D721Med (cell line): Measurements from ENCODE around the gene DNAH1.
"Not testable (repeated sequence)": the region's sequence is repeated elsewhere in the genome, so short reads cannot be mapped to it uniquely, and the experiment has no call there.

ENCODE experiments used
- DNase-seq: peaks from one replicate; pipeline ENCODE4 v3.0.0; 2011; ENCODE audit warnings: low spot score; ENCODE audit not compliant: insufficient read length
- FAIRE-seq: peaks from 2 replicates; lab custom pipeline; 2011; peaks lifted over from hg19 to GRCh38; lab: Jason Lieb, UNC
- TF ChIP-seq, protein P1 (sequence below): IDR thresholded peaks from 2 replicates; pipeline ENCODE4 v1.5.1; 2012; ENCODE audit warnings: mild to moderate bottlenecking, control low read depth; ENCODE audit not compliant: insufficient read depth; ENCODE audit errors: missing control alignments

Gene DNAH1

GRCh38 chr3:52315977-52316764, at the start of gene DNAH1:
Gene DNAH1, plus strand, starts transcription at chr3:52316319. Its CDS starts 6,124 bp downstream, at chr3:52322443.
- TF ChIP-seq, protein P1, sequence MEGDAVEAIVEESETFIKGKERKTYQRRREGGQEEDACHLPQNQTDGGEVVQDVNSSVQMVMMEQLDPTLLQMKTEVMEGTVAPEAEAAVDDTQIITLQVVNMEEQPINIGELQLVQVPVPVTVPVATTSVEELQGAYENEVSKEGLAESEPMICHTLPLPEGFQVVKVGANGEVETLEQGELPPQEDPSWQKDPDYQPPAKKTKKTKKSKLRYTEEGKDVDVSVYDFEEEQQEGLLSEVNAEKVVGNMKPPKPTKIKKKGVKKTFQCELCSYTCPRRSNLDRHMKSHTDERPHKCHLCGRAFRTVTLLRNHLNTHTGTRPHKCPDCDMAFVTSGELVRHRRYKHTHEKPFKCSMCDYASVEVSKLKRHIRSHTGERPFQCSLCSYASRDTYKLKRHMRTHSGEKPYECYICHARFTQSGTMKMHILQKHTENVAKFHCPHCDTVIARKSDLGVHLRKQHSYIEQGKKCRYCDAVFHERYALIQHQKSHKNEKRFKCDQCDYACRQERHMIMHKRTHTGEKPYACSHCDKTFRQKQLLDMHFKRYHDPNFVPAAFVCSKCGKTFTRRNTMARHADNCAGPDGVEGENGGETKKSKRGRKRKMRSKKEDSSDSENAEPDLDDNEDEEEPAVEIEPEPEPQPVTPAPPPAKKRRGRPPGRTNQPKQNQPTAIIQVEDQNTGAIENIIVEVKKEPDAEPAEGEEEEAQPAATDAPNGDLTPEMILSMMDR, result no peak

GRCh38 chr3:52268036-52268435, 48.1 kb upstream of the DNAH1 start:
- DNase-seq, result no peak
- TF ChIP-seq, protein P1, result no peak
- no peak for FAIRE-seq

More at GRCh38 chr3:52315977-52316764, at the start of gene DNAH1:
- DNase-seq (no peak), FAIRE-seq (no peak)

- DNase-seq, result no peak
- FAIRE-seq, result no peak
Measured at GRCh38 chr3:52269776-52270175, 46.3 kb upstream of the DNAH1 start.

DNA sequence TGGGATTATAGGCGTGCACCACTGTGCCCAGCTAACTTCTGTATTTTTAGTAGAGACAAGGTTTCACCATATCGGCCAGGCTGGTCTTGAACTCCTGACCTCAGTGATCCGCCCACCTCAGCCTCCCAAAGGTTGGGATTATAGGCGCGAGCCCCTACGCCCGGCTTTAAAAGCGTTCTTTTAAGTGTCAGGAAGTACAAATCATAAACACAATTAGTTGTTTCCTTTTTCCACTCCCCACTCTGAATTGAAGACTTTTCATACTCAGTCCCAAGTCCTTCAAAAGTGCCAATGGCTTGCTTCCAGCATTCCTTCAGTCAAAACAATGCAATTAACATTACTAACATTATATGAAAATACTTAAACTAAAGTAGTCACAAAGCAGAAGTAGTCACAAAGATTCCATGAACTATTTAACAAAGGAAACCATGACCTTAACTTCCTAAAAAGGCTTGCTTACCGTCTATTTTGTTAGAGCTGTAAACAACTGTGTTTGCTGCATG, 45.8 kb upstream of the DNAH1 start:
- TF ChIP-seq, protein P1, result no peak
- DNase-seq, result no peak
- no peak for FAIRE-seq

More at GRCh38 chr3:52269776-52270175, 46.3 kb upstream of the DNAH1 start:
- TF ChIP-seq, protein P1, result no peak

DNA sequence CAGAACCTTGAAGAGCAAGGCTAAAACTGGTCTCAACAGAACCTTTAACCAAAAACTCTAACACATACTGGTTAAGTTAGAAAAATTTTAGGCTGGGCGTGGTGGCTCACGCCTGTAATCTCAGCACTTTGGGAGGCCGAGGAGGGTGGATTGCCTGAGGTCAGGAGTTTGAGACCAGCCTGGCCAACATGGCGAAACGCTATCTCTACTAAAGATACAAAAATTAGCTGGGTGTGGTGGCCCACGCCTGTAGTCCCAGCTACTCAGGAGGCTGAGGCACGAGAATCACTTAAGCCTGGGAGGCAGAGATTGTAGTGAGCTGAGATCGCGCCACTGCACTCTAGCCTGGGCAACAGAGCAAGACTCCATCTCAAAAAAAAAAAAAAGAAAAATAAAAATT, 43.9 kb upstream of the DNAH1 start:
- FAIRE-seq, DNase-seq: not testable (repeated sequence)

- TF ChIP-seq, protein P1, result no peak
- DNase-seq, result no peak
- no peak for FAIRE-seq
Measured at GRCh38 chr3:52272831-52273230, 43.3 kb upstream of the DNAH1 start.

- FAIRE-seq, DNase-seq: not testable (repeated sequence)
Measured at GRCh38 chr3:52274781-52275180, 41.3 kb upstream of the DNAH1 start.
